ENCODE data around the gene PLEKHA6.

GRCh38 chr1:204396015-204396583 lies 36.4 kb upstream of the PLEKHA6 start:
- TF ChIP-seq CTCF (IDR thresholded peaks at IDR 0.05) (no peak), POLR2A (IDR thresholded peaks at IDR 0.05) (no peak), POLR2AphosphoS5 (IDR thresholded peaks at IDR 0.05) (no peak)

Data from prostate gland (tissue), 2 donors.